ENCODE results near the gene SPCS3. TPM values are rescaled to one million over a fixed set of nuclear protein-coding genes. Genes with fewer than 3 reads are reported as not detected.

Gene SPCS3
- total RNA-seq, 1 donor from 2014 or later = 225 TPM

GRCh38 chr4:176350671-176351070 is 30.9 kb downstream of the SPCS3 start:
- Mint-ChIP-seq H3K4me3 (ENCODE audit: unreplicated experiment) (no peak overlapping the region), H3K27me3 (ENCODE audit: low read depth, unreplicated experiment) (no peaks in the 10 kb centered on the region), H3K36me3 (ENCODE audit: low read depth, unreplicated experiment) (peaks cover 10% of the 10 kb centered on the region), H3K9me3 (ENCODE audit: unreplicated experiment) (peaks cover 12% of the 10 kb centered on the region), H3K4me1 (ENCODE audit: low read depth, unreplicated experiment) (peaks cover 3% of the 10 kb centered on the region), H3K27ac (ENCODE audit: unreplicated experiment) (no peak overlapping the region)
- H2AFZ ChIP-seq (ENCODE audit: low read depth, low read length) = no peak overlapping the region
- H3K27ac ChIP-seq (ENCODE audit: low read depth, low read length) = no peak overlapping the region
- H3K36me3 ChIP-seq (ENCODE audit: insufficient read depth, low read length) = no peaks in the 10 kb centered on the region
- TF ChIP-seq CTCF (IDR thresholded peaks at IDR 0.05; ENCODE audit: insufficient read depth, low read depth, low read length) (no peak), EZH2 (IDR thresholded peaks at IDR 0.05; ENCODE audit: insufficient read depth, low read length) (no peak)
- H3K79me2 ChIP-seq (ENCODE audit: insufficient read depth, low read length) = no peaks in the 10 kb centered on the region
- no peak overlapping the region for H3K4me2 ChIP-seq (ENCODE audit: low read length)
- no peaks in the 10 kb centered on the region for H4K20me1 ChIP-seq (ENCODE audit: insufficient read depth, low read length)
- FAIRE-seq (no peak), DNase-seq (ENCODE audit: low read depth) (no peak)
- no peaks in the 10 kb centered on the region for H3K9me3 ChIP-seq (ENCODE audit: insufficient read depth, low read depth, low read length)
- no peak overlapping the region for H3K9ac ChIP-seq (ENCODE audit: low read length)
- no peaks in the 10 kb centered on the region for H3K4me1 ChIP-seq (ENCODE audit: insufficient read depth, low read length)
- H3K27me3 ChIP-seq (ENCODE audit: insufficient read depth, low read length) = no peaks in the 10 kb centered on the region
- no peak overlapping the region for H3K4me3 ChIP-seq (ENCODE audit: insufficient read depth, low read depth, low read length)

DNA sequence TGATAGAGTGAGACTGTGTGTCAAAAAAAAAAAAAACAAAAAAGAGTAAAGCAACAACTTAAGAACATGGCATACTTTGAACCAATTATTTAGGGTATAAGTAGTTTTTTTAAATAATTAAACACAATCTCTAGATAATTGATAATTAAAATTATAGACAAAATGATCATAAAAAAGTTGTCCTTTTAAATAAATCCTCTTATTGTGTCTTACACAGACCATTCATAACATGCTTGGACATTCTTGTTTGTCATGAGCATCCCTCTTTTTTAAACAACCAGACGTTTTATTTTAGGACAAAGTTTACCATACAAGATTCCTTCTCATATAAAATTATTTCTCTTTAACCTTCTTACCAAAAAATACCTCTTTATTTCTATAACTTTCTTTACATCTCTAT is 35.1 kb downstream of the SPCS3 start:
- no peaks in the 10 kb centered on the region for H4K20me1 ChIP-seq (ENCODE audit: insufficient read depth, low read length)
- no peak overlapping the region for H3K9ac ChIP-seq (ENCODE audit: low read length)
- H3K4me3 Mint-ChIP-seq (ENCODE audit: unreplicated experiment) = no peak overlapping the region
- FAIRE-seq (no peak), DNase-seq (ENCODE audit: low read depth) (no peak)
- no peak overlapping the region for H3K27ac ChIP-seq (ENCODE audit: low read depth, low read length)
- no peaks in the 10 kb centered on the region for H3K36me3 ChIP-seq (ENCODE audit: insufficient read depth, low read length)
- no peak overlapping the region for H3K27ac Mint-ChIP-seq (ENCODE audit: unreplicated experiment)
- H3K9me3 Mint-ChIP-seq (ENCODE audit: unreplicated experiment) = peaks cover 12% of the 10 kb centered on the region
- H2AFZ ChIP-seq (ENCODE audit: low read depth, low read length) = no peak overlapping the region
- H3K9me3 ChIP-seq (ENCODE audit: insufficient read depth, low read depth, low read length) = no peaks in the 10 kb centered on the region
- no peak overlapping the region for H3K4me2 ChIP-seq (ENCODE audit: low read length)
- TF ChIP-seq EZH2 (IDR thresholded peaks at IDR 0.05; ENCODE audit: insufficient read depth, low read length) = no peak
- no peak for TF ChIP-seq CTCF (IDR thresholded peaks at IDR 0.05; ENCODE audit: insufficient read depth, low read depth, low read length)
- H3K4me3 ChIP-seq (ENCODE audit: insufficient read depth, low read depth, low read length) = no peak overlapping the region
- H3K4me1 Mint-ChIP-seq (ENCODE audit: low read depth, unreplicated experiment) = peaks cover 3% of the 10 kb centered on the region
- H3K36me3 Mint-ChIP-seq (ENCODE audit: low read depth, unreplicated experiment) = peaks cover 2% of the 10 kb centered on the region
- H3K27me3 Mint-ChIP-seq (ENCODE audit: low read depth, unreplicated experiment) = no peaks in the 10 kb centered on the region
- H3K4me1 ChIP-seq (ENCODE audit: insufficient read depth, low read length) = no peaks in the 10 kb centered on the region
- H3K79me2 ChIP-seq (ENCODE audit: insufficient read depth, low read length) = no peaks in the 10 kb centered on the region
- no peaks in the 10 kb centered on the region for H3K27me3 ChIP-seq (ENCODE audit: insufficient read depth, low read length)

DNA sequence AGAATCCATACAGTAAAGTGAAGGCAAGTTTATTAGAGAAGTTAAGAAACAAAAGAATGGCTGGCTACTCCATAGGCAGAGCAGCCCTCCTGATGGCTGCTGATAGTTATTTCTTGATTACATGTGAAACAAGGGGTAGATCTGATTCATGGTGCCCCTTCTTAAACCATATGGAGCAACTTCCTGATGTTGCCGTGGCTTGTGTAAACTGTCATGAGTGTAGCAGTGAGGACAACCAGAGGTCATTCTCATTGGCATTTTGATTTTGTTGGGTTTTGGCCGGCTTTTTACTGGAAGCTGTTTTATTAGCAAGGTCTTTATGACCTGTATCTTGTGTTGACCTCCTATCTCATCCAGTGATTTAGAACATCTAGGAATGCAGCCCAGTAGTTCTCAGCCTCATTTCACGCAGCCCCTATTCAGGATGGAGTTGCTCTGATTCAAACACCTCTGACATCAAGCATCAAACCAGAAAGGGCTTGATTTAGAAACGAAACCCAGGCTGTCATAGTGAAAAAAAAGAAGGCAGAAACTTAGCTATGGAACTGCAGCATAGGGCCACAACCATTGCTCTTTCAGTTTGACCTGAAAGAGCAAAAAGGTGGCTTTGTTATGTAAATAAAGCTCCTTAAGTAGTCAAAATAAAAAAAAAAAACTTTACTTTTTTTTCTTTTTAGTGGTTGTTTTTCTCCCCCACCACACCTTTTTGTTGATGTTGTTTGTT is 37.8 kb downstream of the SPCS3 start:
- FAIRE-seq = no peak
- no peak overlapping the region for H3K27ac Mint-ChIP-seq (ENCODE audit: unreplicated experiment)
- no peak overlapping the region for H3K4me3 Mint-ChIP-seq (ENCODE audit: unreplicated experiment)

More for the DNA sequence above, 37.8 kb downstream of the SPCS3 start:
- Histone ChIP-seq H3K4me3 (ENCODE audit: insufficient read depth, low read depth, low read length) (no peak overlapping the region), H3K9me3 (ENCODE audit: insufficient read depth, low read depth, low read length) (no peaks in the 10 kb centered on the region), H2AFZ (ENCODE audit: low read depth, low read length) (no peak overlapping the region), H3K4me1 (ENCODE audit: insufficient read depth, low read length) (no peaks in the 10 kb centered on the region), H3K36me3 (ENCODE audit: insufficient read depth, low read length) (no peaks in the 10 kb centered on the region), H3K9ac (ENCODE audit: low read length) (no peak overlapping the region), H3K79me2 (ENCODE audit: insufficient read depth, low read length) (no peaks in the 10 kb centered on the region), H3K27me3 (ENCODE audit: insufficient read depth, low read length) (no peaks in the 10 kb centered on the region), H4K20me1 (ENCODE audit: insufficient read depth, low read length) (no peaks in the 10 kb centered on the region), H3K27ac (ENCODE audit: low read depth, low read length) (no peak overlapping the region), H3K4me2 (ENCODE audit: low read length) (no peak overlapping the region)
- no peaks in the 10 kb centered on the region for H3K27me3 Mint-ChIP-seq (ENCODE audit: low read depth, unreplicated experiment)
- H3K4me1 Mint-ChIP-seq (ENCODE audit: low read depth, unreplicated experiment) = peaks cover 3% of the 10 kb centered on the region
- no peaks in the 10 kb centered on the region for H3K36me3 Mint-ChIP-seq (ENCODE audit: low read depth, unreplicated experiment)
- no peak for DNase-seq (ENCODE audit: low read depth)
- no peak for TF ChIP-seq CTCF (IDR thresholded peaks at IDR 0.05; ENCODE audit: insufficient read depth, low read depth, low read length)
- no peak for TF ChIP-seq EZH2 (IDR thresholded peaks at IDR 0.05; ENCODE audit: insufficient read depth, low read length)
- peaks cover 8% of the 10 kb centered on the region for H3K9me3 Mint-ChIP-seq (ENCODE audit: unreplicated experiment)
